A673 (cell line): Measurements from ENCODE around the gene MAN1C1. TPM values are rescaled to one million over a fixed set of nuclear protein-coding genes. Genes with fewer than 3 reads are reported as not detected.

Source experiments
- BruUV-seq: library from RNA; stranded (reverse); fragments of 400-500 nt; replicated peaks from 2 replicates; lab custom pipeline; 2021; lab: Mats Ljungman, UMichigan
- CTCF ChIA-PET: fragments of 300-600 bp; sonication (Branson Sonifier 250); formaldehyde crosslinking; loops from one replicate; lab custom pipeline; 2022; ENCODE audit warnings: antibody characterized with exemption; lab: Charles Lee
- POLR2A ChIA-PET: fragments of 300-600 bp; sonication (Branson Sonifier 250); formaldehyde crosslinking; loops from one replicate; lab custom pipeline; 2022; ENCODE audit warnings: antibody characterized with exemption; ENCODE audit not compliant: low non-redundant PET; lab: Charles Lee
- DNase-seq: peaks from one replicate; pipeline ENCODE4 v3.0.0-alpha.2; 2015; ENCODE audit warnings: low spot score
- H3K27ac ChIP-seq: fragments of 200-600 bp; sonication (generic); 2 replicates; pipeline ENCODE4 v1.5.1; 2016; ENCODE audit warnings: mixed run types, low read depth, mild to moderate bottlenecking, mixed read lengths, antibody characterized with exemption, low read length; ENCODE audit not compliant: poor library complexity, severe bottlenecking
- H3K27me3 ChIP-seq: fragments of 200-600 bp; sonication (generic); replicated peaks from 2 replicates; pipeline ENCODE4 v1.6.1; 2017; ENCODE audit warnings: mixed run types, low read depth, mild to moderate bottlenecking, mixed read lengths, antibody characterized with exemption, low read length; ENCODE audit not compliant: insufficient read depth, poor library complexity
- H3K36me3 ChIP-seq: fragments of 200-600 bp; sonication (generic); 2 replicates; pipeline ENCODE4 v1.6.1; 2016; ENCODE audit warnings: mixed run types, mild to moderate bottlenecking, mixed read lengths, antibody characterized with exemption, low read length; ENCODE audit not compliant: insufficient read depth, poor library complexity, severe bottlenecking
- H3K4me1 ChIP-seq: fragments of 200-600 bp; sonication (generic); 2 replicates; pipeline ENCODE4 v1.6.1; 2017; ENCODE audit warnings: mixed run types, mild to moderate bottlenecking, mixed read lengths, antibody characterized with exemption, low read length; ENCODE audit not compliant: insufficient read depth, poor library complexity, severe bottlenecking
- H3K4me3 ChIP-seq: fragments of 200-600 bp; sonication (generic); 2 replicates; pipeline ENCODE4 v1.5.1; 2016; ENCODE audit warnings: low read depth, mixed run types, mild to moderate bottlenecking, mixed read lengths, low read length; ENCODE audit not compliant: poor library complexity, severe bottlenecking
- H3K9me3 ChIP-seq: fragments of 200-600 bp; sonication (generic); 2 replicates; pipeline ENCODE4 v1.6.1; 2016; ENCODE audit warnings: mixed run types, low read depth, mild to moderate bottlenecking, mixed read lengths, antibody characterized with exemption, low read length; ENCODE audit not compliant: poor library complexity, severe bottlenecking
- EZH2 ChIP-seq: fragments of 200-600 bp; sonication (generic); IDR thresholded peaks from 2 replicates; pipeline ENCODE4 v1.6.1; 2017; ENCODE audit warnings: borderline replicate concordance, low read depth, mild to moderate bottlenecking, mixed read lengths, antibody characterized with exemption, low read length; ENCODE audit not compliant: poor library complexity, severe bottlenecking
- intact Hi-C: fragments of 100-400 bp; cut with micrococcal nuclease; formaldehyde crosslinking; loops from one replicate; pipeline ENCODE4 v1.10.0; 2022; ENCODE audit not compliant: unreplicated experiment
- total RNA-seq: library from RNA; stranded (reverse); gene quantifications from 2 replicates; pipeline ENCODE4 v1.2.3, GENCODE V29; 2021
- TF ChIP-seq, protein P1 (sequence below): fragments of 300-800, 200-600 bp; sonication (generic); conservative IDR thresholded peaks from 2 replicates; pipeline ENCODE4 v1.5.1; 2017; ENCODE audit warnings: low read depth, mild to moderate bottlenecking, antibody characterized with exemption, low read length, moderate library complexity, mixed read lengths

The MAN1C1 gene
- total RNA-seq, 1 experiment from 2014 or later: 0.21 TPM

DNA sequence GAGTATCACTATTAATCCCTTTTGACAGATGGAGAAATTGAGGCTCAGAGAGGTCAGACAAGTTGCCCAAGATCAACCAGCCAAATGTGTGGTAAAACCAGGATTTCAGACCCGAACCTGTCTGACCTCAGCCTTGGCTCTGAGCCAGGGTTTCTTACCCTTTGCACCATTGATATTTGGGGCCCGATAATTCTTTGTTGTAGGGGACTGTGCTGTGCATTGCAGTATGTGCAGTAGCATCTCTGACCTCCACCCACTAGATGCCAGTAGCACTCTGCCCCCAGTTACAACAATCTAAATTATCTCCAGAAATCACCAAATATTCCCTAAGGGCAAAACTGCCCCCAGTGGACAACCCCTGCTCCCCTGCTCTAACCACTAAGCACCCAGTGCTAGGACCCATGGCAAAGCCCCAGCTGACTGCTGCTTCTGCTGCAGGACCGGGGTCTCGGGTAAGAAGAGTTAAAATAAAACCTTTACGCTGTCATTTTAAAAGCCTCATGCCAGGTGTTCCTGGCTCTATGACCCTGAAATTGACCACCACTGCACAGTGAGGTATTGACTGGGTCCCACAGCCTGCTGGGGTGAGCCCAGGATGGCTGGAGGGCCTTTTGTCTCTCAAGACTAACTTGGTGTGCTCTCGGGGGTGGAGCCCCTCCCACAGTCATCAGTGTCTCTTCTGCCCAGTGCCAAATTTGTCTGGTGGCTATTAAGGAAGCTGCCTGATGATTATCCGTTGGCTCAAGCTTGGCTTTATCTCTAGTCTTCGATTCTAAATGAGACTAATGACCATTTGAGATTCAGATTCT is 5.6 kb upstream of the MAN1C1 start:
- Histone ChIP-seq H3K27ac (no peak overlapping the region), H3K27me3 (peaks cover 42% of the 10 kb centered on the region), H3K4me1 (peaks cover 2% of the 10 kb centered on the region), H3K9me3 (no peaks in the 10 kb centered on the region), H3K36me3 (no peaks in the 10 kb centered on the region), H3K4me3 (no peak overlapping the region)
- POLR2A ChIA-PET: no interaction called here
- intact Hi-C loops: no loop called here
- CTCF ChIA-PET: no interaction called here
- no peak for DNase-seq
- BruUV-seq: no TSS peak
- TF ChIP-seq, protein P1, sequence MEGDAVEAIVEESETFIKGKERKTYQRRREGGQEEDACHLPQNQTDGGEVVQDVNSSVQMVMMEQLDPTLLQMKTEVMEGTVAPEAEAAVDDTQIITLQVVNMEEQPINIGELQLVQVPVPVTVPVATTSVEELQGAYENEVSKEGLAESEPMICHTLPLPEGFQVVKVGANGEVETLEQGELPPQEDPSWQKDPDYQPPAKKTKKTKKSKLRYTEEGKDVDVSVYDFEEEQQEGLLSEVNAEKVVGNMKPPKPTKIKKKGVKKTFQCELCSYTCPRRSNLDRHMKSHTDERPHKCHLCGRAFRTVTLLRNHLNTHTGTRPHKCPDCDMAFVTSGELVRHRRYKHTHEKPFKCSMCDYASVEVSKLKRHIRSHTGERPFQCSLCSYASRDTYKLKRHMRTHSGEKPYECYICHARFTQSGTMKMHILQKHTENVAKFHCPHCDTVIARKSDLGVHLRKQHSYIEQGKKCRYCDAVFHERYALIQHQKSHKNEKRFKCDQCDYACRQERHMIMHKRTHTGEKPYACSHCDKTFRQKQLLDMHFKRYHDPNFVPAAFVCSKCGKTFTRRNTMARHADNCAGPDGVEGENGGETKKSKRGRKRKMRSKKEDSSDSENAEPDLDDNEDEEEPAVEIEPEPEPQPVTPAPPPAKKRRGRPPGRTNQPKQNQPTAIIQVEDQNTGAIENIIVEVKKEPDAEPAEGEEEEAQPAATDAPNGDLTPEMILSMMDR: no peak
- TF ChIP-seq EZH2: no peak

DNA sequence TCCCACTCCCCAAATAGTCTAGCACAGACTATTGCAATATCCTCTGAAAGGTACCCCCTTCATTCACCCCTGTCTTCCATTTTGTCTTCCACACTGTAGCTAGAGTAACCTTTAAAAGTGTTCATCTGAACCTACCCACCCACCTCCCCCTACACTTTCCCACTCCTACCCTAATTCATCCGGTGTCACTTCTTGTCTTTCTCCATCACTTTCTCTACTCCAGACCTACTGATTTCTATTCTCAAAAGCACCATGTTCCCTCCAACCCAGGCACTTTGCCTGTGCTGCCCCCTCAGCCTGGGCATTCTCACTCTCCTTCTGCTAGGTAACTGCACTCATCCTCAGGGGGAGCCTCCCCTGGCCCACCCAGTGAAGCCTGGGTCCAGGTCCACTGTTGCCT is 4.7 kb upstream of the MAN1C1 start:
- H3K9me3 ChIP-seq: no peaks in the 10 kb centered on the region
- BruUV-seq: no TSS peak
- ChIA-PET CTCF (no interaction called here), POLR2A (no interaction called here)
- no peak for DNase-seq
- intact Hi-C loops: no loop called here
- peaks cover 40% of the 10 kb centered on the region for H3K27me3 ChIP-seq
- H3K4me1 ChIP-seq: peaks cover 4% of the 10 kb centered on the region
- H3K27ac ChIP-seq: no peak overlapping the region
- no peaks in the 10 kb centered on the region for H3K36me3 ChIP-seq
- H3K4me3 ChIP-seq: no peak overlapping the region
- TF ChIP-seq EZH2: no peak
- TF ChIP-seq, protein P1: no peak

DNA sequence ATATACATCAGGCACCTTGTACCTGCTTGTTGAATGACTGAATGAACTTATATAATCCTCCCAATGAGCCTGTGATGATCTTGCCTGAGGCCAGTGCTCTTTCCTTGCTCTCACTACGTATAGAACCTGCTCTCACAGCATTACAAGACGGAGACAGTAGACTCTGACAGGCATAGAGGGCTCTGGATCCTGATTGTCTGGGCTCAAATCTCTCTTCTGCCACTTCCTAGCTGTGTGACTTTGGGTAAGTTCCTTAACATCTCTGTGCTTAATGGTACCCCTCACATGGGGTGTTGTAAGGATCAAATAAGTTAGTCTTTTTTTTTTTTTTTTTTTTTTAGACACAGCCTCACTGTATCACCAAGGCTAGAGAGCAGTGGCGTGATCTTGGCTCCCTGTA is 4.2 kb upstream of the MAN1C1 start:
- intact Hi-C loops: no loop called here
- peaks cover 4% of the 10 kb centered on the region for H3K4me1 ChIP-seq
- BruUV-seq: no TSS peak
- no peaks in the 10 kb centered on the region for H3K36me3 ChIP-seq
- CTCF ChIA-PET: no interaction called here
- H3K9me3 ChIP-seq: no peaks in the 10 kb centered on the region
- H3K27ac ChIP-seq: no peak overlapping the region
- DNase-seq: no peak
- TF ChIP-seq, protein P1: no peak
- TF ChIP-seq EZH2: no peak
- H3K27me3 ChIP-seq: peaks cover 40% of the 10 kb centered on the region
- H3K4me3 ChIP-seq: no peak overlapping the region
- POLR2A ChIA-PET: no interaction called here
